NK-92 treated with Interleukin-12 subunit alpha and Interleukin-12 subunit beta, amount 100 ng/mL, for 24 hours (cell line): Measurements from ENCODE around the gene CD6.
"Not testable (repeated sequence)": the region's sequence is repeated elsewhere in the genome, so short reads cannot be mapped to it uniquely, and the experiment has no call there.

ENCODE experiments used
- DNase-seq: peaks from one replicate; lab custom pipeline; 2025; lab: John Stamatoyannopoulos, UW

Gene CD6

DNA sequence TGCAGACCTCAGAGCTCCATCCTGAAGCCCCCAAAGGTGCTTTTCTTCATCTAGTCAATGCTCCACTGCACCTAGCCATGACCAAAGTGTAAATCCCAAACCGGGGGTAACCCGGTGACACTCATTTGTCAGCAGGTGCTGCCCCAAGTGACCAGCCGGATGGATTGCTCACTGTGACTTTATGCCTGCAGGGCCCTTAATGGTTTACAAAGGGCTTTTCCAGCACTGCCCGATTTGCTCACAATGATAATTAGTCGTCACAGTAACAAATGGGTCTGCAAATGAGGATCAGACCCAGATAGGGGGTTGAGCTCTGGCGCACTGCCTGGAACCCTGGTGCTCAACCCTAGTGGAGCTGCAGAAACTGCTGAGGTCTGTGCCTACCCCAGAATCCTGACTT, 85.1 kb downstream of the CD6 start:
- no peak for DNase-seq

DNA sequence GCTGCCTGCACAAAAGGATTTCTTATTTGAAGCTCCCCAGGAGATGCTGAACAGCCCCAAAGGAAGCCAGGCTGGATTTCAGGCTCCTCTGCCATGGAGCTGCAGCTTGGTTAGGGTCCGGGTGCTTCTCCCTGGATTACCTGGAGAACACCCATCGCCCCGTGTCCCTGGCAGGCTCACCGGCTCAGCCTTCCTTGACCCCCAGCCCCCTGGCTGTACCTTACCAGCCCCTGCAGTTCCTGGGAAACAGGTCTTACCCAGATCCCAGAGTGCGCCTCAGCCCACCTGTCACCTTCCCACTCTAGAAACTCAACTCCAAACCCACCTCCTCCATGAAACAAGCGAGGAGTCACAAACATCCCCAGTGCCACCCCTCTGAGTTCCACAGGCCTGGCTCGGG, 85.5 kb downstream of the CD6 start:
- DNase-seq, result no peak

DNA sequence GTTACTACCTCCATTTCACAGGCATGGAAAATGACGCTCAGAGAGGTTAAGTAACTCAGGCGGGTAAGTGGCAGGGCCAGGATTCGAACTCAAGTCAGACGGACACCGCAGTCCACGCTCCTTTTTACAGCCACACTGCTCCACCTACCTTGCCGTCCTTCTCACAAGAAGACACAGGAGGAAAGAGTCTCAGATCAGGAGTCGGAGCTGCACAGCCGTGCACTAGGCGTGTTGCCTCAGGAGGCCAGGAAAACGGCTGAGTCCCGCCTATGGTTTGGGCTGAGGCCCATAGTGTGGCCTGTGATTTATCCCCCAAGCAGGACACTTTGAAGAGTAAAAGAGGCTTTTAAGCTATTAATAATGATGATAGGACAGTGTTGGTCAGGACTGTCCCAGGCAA, 86.1 kb downstream of the CD6 start:
- no peak for DNase-seq

DNA sequence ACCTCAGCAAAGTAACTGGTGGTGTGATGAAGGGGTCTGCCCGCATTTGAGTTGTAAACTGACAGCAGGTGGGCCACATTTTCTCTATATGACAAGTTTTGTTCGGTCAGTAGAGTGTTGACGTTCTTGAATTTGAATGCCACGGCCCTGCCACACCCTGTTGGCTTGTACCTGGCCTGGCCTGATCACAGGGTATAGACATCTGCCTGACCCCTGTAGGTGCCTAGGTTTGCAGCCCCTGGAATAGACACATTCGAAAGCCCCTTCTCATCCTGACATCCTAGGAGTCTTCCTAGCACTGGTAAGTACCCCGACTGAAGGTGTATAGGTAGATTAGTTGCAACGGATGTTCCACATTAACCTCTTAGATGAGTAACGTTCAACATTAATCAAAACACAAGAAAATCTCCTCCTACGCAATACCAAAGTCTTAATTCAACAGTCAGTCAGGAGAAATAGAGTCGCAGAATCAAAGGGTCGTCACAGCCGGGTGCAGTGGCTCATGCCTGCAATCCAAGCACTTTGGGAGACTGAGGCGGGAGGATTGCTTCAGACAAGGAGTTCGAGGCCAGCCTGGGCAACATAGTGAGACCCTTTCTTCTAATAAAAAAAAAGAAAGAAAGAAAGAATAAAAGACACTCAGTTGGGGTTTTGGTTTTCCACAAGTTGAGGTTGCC, 87.2 kb downstream of the CD6 start:
- no peak for DNase-seq

DNA sequence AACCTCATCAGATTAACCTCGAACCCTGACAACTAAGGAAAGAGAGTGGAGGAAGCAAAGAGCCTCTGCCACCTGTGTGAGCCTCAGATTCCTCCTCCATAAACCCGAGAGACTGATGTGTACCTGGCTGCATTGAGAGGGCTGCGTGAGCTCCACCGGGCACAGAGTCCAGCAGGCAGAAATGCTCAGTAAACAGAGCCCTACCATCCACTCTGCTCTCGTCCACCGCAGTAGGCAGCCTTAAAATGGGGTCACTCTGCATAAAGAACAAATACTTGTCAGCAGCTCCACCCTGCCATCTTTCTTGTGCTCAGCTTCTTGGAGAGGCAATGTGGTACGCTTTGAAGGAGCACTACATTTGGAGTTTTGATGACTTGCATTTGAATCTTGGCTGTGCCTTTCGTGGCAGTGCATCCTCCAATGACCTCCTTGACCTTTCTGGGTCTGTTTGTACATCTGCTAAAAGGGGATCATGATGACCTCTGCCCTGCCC, 87.8 kb downstream of the CD6 start:
- no peak for DNase-seq

DNA sequence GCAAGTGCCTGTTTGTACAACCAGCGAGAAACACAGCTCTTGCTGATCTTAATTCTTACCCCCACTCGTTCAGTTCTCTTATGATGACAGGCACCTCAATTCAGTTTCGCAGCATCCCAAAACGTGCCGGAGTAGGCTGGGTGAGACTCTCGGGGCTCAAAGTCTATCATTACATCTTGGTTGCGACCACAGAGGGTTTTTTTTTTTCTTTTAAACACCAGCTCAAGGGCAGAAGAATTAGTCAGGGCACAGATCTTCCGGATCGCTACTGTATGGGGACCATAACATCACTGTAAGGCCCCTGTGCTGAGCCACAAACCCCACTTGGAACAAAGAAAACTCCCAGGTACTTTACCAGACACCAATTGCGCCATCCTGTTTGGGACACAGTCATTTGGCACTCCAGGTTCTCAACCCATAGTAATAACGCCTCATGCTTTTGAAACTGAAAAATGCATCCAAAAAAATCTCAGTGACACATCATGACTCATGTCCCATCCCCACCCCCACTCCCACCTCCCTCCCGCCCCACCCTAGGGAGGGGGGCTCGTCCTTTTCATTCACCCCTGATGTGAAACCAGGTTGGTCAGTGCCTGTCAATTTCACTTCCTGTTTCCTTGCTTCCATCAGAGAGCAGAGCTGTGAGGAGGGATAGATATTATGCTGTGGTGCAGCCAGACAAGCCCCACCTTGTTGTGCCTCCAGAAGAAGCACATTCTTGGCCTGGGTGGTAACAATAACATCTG, 89.8 kb downstream of the CD6 start:
- DNase-seq, result peak; percentile 70

DNA sequence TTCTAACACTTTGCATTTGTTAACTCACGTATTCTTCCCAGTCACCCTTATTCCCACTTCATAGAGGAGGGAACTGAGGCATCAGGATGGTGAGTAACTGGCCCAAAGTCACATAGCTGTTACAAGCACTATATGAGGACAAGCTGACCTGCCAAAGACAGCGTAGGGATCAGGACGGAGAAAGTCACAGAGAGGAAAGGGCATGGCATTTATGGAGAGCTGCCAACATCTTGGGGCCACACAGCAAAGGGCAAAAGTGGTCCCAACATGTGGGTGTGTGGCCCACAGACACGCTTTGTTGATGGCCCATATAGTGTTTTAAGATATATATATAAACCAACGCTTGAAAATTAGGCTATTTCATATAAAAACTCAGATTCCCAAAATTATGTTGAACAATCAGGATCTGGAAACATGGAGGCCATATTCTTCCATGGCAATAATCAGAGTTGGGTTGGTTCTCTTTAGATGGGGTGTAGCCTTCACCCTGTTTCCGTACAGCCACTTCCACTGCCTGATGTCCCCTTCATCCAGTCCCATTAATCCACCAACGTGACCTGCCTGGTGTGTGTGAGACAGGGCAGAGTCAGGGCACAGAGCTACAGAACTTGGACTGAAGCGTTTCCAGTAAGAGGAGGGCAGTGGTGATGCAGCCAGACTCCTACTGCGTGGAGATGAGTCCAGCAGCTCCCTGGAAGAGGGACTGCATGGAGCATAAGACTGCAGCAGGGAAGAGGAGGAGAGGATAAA, 90.9 kb downstream of the CD6 start:
- no peak for DNase-seq

DNA sequence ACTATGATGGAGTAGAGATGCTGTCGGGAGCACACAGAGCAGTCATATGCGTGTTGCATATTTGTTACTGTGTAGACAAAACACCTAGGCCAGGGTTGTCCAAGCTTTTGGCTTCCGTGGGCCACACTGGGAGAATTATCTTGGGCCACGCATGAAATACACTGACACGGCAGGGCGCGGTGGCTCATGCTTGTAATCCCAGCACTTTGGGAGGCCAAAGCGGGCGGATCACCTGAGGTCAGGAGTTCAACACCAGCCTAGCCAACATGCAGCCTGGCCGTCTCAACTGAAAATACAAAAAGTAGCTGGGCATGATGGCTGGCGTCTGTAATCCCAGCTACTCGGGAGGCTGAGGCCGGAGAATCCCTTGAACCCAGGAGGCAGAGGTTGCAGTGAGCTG, 93.8 kb downstream of the CD6 start:
- not testable (repeated sequence) for DNase-seq

DNA sequence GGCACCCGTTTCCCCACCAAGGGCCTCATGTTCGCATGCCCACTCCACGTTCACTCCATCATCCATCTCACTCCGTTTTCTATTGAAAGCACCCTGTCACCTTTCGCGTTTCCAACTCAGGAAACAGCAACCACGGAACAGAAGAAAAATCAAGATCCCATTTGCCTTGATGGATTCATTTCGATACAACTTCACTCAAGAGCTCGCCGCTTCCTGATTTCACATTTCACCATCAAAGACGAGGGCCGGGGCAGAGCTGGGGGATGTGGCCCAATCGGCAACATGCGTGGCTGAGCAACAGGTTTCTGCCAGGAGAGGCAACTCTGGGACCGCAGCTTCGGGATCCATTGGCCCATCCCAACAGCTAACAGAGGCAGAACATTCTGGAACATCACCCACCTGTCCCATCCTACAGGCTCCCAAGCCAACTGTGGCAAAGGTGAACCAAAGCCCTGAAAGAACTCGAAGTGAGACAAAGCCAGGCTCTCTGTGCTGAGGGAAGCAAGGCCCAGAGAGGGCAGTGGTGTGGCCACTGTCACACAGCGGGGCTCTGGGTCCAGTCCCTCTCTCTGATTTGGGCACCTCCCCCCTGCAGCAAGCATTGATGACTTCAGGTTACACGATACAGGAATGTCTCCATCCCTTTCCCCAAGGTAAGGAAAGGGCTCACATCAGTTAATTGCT, 94.6 kb downstream of the CD6 start:
- no peak for DNase-seq

DNA sequence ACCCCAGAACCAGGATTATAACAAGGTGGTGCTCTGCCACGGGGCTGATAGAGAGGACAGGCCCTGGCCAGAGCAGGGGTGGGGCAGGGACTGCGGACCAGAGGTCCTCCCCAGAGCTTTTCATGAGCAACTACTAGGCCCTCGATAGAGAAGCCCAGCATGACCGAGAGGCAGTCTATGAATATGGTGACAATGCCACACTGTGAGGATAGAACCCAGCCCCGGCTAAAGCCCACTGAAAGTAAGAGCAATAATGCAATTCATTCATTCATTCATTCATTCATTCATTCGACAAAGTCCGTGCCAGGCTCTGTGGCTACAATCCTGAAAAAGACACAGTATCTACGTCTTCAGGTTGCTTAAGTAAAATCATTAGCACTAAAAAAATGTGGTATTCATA, 95.2 kb downstream of the CD6 start:
- DNase-seq, result no peak

DNA sequence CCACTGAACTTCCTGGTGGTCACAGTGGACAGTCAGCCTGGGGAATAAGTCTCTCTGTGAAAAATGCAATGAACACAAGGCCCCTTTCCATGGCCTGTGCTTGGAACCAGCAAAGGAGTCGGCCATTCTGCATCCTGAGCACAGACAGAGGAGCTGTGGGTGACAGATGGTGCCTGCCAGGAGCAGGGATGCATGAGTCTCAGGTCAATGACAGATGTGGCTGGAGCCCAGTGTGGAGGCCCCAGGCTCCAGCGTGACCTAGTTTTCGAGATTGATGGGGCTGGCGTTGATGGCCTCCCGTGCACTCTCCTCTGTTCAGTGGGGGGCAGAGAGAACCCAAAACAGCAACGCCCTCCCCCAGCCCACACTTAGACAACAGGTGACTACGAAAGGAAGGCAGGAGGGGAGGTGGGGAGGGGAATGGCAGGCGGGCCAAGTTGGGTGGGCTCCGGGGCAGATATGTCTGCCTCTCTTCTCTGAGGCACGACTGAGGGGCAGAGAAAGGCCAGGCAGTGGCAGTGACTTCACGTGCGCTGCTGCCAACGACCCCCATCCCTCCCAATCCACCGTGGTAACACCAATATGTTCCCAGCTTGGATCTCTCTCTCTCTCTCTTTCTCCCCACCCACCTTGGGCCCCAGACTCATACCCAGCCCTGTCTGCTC, 96.4 kb downstream of the CD6 start:
- no peak for DNase-seq

DNA sequence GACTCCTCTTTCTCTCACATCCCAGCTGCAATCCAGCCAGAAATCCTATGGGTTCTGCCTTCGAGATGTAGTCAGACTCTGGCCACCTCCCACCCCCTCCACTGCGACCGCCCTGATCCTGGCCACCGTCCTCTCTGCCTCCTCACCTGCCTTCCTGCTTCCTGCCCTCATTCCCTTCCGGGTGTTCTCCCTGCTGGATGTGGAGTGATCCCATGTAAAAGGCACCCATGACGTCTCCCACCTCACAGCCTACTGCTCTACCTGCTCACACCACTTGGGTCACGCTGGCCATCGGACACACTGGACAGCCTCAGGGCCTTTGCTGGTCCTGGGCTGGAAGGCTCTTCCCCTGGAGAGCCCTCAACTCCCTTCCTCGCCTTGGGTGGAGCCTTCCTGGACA, 97.1 kb downstream of the CD6 start:
- no peak for DNase-seq

DNA sequence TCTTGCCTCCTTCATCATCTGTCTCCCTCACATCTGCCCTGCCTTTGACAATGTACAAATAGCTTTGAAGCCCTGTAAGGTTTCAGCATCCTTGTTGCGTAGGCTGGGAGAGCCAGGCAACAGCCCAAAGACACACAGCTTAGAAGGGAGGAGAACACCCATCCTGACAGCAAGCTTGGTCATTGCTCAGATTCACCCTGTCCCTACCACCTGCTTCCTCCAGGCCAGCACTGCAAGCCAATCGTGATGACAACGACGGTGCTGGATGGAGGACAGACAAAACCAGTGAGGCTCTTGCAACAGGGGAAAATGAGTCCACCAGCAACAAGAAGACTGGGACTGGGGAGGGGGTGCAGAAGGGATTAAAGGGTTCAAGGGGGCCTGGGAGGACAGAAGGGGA, 97.9 kb downstream of the CD6 start:
- DNase-seq, result no peak
